ENCODE data around the gene REXO1. TPM values are rescaled to one million over a fixed set of nuclear protein-coding genes. Genes with fewer than 3 reads are reported as not detected.

REXO1 gene
- total and polyA plus RNA-seq, 9 of the 15 experiments (the other 6 are each of a cell fraction or from before 2014, with no cell fraction given), result 0.04 to 63.3 (median 15.8) TPM

- TF ChIP-seq, protein P1, sequence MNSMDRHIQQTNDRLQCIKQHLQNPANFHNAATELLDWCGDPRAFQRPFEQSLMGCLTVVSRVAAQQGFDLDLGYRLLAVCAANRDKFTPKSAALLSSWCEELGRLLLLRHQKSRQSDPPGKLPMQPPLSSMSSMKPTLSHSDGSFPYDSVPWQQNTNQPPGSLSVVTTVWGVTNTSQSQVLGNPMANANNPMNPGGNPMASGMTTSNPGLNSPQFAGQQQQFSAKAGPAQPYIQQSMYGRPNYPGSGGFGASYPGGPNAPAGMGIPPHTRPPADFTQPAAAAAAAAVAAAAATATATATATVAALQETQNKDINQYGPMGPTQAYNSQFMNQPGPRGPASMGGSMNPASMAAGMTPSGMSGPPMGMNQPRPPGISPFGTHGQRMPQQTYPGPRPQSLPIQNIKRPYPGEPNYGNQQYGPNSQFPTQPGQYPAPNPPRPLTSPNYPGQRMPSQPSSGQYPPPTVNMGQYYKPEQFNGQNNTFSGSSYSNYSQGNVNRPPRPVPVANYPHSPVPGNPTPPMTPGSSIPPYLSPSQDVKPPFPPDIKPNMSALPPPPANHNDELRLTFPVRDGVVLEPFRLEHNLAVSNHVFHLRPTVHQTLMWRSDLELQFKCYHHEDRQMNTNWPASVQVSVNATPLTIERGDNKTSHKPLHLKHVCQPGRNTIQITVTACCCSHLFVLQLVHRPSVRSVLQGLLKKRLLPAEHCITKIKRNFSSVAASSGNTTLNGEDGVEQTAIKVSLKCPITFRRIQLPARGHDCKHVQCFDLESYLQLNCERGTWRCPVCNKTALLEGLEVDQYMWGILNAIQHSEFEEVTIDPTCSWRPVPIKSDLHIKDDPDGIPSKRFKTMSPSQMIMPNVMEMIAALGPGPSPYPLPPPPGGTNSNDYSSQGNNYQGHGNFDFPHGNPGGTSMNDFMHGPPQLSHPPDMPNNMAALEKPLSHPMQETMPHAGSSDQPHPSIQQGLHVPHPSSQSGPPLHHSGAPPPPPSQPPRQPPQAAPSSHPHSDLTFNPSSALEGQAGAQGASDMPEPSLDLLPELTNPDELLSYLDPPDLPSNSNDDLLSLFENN (IDR thresholded peaks at IDR 0.05; ENCODE audit: low read depth in 2 of 2, low read length in 2 of 2), result no peak
- TF ChIP-seq, protein P2, sequence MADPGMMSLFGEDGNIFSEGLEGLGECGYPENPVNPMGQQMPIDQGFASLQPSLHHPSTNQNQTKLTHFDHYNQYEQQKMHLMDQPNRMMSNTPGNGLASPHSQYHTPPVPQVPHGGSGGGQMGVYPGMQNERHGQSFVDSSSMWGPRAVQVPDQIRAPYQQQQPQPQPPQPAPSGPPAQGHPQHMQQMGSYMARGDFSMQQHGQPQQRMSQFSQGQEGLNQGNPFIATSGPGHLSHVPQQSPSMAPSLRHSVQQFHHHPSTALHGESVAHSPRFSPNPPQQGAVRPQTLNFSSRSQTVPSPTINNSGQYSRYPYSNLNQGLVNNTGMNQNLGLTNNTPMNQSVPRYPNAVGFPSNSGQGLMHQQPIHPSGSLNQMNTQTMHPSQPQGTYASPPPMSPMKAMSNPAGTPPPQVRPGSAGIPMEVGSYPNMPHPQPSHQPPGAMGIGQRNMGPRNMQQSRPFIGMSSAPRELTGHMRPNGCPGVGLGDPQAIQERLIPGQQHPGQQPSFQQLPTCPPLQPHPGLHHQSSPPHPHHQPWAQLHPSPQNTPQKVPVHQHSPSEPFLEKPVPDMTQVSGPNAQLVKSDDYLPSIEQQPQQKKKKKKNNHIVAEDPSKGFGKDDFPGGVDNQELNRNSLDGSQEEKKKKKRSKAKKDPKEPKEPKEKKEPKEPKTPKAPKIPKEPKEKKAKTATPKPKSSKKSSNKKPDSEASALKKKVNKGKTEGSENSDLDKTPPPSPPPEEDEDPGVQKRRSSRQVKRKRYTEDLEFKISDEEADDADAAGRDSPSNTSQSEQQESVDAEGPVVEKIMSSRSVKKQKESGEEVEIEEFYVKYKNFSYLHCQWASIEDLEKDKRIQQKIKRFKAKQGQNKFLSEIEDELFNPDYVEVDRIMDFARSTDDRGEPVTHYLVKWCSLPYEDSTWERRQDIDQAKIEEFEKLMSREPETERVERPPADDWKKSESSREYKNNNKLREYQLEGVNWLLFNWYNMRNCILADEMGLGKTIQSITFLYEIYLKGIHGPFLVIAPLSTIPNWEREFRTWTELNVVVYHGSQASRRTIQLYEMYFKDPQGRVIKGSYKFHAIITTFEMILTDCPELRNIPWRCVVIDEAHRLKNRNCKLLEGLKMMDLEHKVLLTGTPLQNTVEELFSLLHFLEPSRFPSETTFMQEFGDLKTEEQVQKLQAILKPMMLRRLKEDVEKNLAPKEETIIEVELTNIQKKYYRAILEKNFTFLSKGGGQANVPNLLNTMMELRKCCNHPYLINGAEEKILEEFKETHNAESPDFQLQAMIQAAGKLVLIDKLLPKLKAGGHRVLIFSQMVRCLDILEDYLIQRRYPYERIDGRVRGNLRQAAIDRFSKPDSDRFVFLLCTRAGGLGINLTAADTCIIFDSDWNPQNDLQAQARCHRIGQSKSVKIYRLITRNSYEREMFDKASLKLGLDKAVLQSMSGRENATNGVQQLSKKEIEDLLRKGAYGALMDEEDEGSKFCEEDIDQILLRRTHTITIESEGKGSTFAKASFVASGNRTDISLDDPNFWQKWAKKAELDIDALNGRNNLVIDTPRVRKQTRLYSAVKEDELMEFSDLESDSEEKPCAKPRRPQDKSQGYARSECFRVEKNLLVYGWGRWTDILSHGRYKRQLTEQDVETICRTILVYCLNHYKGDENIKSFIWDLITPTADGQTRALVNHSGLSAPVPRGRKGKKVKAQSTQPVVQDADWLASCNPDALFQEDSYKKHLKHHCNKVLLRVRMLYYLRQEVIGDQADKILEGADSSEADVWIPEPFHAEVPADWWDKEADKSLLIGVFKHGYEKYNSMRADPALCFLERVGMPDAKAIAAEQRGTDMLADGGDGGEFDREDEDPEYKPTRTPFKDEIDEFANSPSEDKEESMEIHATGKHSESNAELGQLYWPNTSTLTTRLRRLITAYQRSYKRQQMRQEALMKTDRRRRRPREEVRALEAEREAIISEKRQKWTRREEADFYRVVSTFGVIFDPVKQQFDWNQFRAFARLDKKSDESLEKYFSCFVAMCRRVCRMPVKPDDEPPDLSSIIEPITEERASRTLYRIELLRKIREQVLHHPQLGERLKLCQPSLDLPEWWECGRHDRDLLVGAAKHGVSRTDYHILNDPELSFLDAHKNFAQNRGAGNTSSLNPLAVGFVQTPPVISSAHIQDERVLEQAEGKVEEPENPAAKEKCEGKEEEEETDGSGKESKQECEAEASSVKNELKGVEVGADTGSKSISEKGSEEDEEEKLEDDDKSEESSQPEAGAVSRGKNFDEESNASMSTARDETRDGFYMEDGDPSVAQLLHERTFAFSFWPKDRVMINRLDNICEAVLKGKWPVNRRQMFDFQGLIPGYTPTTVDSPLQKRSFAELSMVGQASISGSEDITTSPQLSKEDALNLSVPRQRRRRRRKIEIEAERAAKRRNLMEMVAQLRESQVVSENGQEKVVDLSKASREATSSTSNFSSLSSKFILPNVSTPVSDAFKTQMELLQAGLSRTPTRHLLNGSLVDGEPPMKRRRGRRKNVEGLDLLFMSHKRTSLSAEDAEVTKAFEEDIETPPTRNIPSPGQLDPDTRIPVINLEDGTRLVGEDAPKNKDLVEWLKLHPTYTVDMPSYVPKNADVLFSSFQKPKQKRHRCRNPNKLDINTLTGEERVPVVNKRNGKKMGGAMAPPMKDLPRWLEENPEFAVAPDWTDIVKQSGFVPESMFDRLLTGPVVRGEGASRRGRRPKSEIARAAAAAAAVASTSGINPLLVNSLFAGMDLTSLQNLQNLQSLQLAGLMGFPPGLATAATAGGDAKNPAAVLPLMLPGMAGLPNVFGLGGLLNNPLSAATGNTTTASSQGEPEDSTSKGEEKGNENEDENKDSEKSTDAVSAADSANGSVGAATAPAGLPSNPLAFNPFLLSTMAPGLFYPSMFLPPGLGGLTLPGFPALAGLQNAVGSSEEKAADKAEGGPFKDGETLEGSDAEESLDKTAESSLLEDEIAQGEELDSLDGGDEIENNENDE (IDR thresholded peaks at IDR 0.05; ENCODE audit: low read depth, low read length), result no peak
- TF ChIP-seq KLF16 (IDR thresholded peaks at IDR 0.05), result no peak
- no peak for TF ChIP-seq DDX20 (tag; IDR thresholded peaks at IDR 0.05; ENCODE audit: low read depth)
- peak; percentile 48; the same call in 1 of the 2 replicates for TF ChIP-seq SMAD4 (CRISPR knock-in tag; conservative IDR thresholded peaks at IDR 0.05)
- 0 out of 2 replicates have a peak, but pooled peaks have one; percentile 13 for TF ChIP-seq BCOR (IDR thresholded peaks at IDR 0.05)
- TF ChIP-seq HOXB6 (CRISPR knock-in tag; IDR thresholded peaks at IDR 0.05; ENCODE audit: borderline replicate concordance), result no peak
- TF ChIP-seq E2F4 (CRISPR knock-in tag; IDR thresholded peaks at IDR 0.05; ENCODE audit: low read depth), result no peak
- TF ChIP-seq PREB (CRISPR knock-in tag; IDR thresholded peaks at IDR 0.05), result no peak
Observed at GRCh38 chr19:1812426-1813191, 35.7 kb downstream of the REXO1 start (continued).

All from K562 (cell line).